Mammary epithelial cell (primary cell): Measurements from ENCODE around the gene GSX2.

Experiments used
- EZH2 ChIP-seq: IDR thresholded peaks from 2 replicates; pipeline ENCODE4 v1.6.1; 2012; ENCODE audit warnings: low read length, inconsistent platforms, borderline replicate concordance
- TF ChIP-seq, protein P1 (sequence below), 2 donors: IDR thresholded peaks in 1 of 2; conservative IDR thresholded peaks in 1 of 2; 2 replicates each; pipeline ENCODE4 v1.5.1; 2011 to 2012; ENCODE audit warnings: inconsistent platforms in 2 of 2, low read length in 2 of 2, mild to moderate bottlenecking in 2 of 2, control low read depth in 1 of 2, low read depth in 1 of 2; ENCODE audit not compliant: insufficient read depth in 1 of 2; ENCODE audit errors: extremely low read depth in 1 of 2

DNA sequence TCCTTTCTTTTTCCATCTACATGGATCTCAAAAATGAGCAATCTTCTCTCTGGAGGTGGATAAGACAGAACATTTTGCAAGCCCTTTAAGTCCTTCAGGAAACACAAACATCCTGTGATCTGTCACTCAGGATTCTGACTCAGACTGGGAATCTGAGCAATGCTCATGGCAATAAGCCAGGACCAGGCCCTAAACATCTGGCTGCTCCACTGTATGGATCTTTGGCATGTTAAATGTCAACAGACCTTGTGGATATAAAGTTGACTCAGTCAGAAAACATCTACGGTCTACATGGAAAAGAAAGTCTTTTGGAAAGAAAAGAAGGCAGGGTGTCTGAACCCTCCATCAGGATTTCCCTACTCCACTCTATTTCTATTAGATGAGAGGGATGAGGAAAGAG is 17.8 kb upstream of the GSX2 start:
- TF ChIP-seq, protein P1, sequence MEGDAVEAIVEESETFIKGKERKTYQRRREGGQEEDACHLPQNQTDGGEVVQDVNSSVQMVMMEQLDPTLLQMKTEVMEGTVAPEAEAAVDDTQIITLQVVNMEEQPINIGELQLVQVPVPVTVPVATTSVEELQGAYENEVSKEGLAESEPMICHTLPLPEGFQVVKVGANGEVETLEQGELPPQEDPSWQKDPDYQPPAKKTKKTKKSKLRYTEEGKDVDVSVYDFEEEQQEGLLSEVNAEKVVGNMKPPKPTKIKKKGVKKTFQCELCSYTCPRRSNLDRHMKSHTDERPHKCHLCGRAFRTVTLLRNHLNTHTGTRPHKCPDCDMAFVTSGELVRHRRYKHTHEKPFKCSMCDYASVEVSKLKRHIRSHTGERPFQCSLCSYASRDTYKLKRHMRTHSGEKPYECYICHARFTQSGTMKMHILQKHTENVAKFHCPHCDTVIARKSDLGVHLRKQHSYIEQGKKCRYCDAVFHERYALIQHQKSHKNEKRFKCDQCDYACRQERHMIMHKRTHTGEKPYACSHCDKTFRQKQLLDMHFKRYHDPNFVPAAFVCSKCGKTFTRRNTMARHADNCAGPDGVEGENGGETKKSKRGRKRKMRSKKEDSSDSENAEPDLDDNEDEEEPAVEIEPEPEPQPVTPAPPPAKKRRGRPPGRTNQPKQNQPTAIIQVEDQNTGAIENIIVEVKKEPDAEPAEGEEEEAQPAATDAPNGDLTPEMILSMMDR (conservative IDR thresholded peaks at IDR 0.05 in 1 of 2, IDR thresholded peaks at IDR 0.05 in 1 of 2; ENCODE audit: extremely low read depth in 1 of 2, insufficient read depth in 1 of 2, low read depth in 1 of 2, low read length in 2 of 2), result no peak
- TF ChIP-seq EZH2, result no peak
